ENCODE data around the gene REC8. TPM values are rescaled to one million over a fixed set of nuclear protein-coding genes. Genes with fewer than 3 reads are reported as not detected.

Gene REC8
- total RNA-seq, 1 donor from 2014 or later = 136 TPM

GRCh38 chr14:24179961-24180796, 8.3 kb downstream of the REC8 start:
- H3K36me3 Mint-ChIP-seq (ENCODE audit: unreplicated experiment) = no peaks in the 10 kb centered on the region
- peak overlapping the region; percentile 78 for H3K27ac Mint-ChIP-seq (ENCODE audit: unreplicated experiment)
- DNase-seq = no peak
- no peak for TF ChIP-seq CTCF (IDR thresholded peaks at IDR 0.05; ENCODE audit: partially characterized antibody, unreplicated experiment)
- H3K4me1 Mint-ChIP-seq (ENCODE audit: low read depth, unreplicated experiment) = peaks cover 8% of the 10 kb centered on the region
- peaks cover 6% of the 10 kb centered on the region for H3K27me3 Mint-ChIP-seq (ENCODE audit: unreplicated experiment)
- H3K9me3 Mint-ChIP-seq (ENCODE audit: unreplicated experiment) = peaks cover 7% of the 10 kb centered on the region
- H3K4me3 Mint-ChIP-seq (ENCODE audit: unreplicated experiment) = peak overlapping the region; percentile 30

GRCh38 chr14:24181371-24182077, 9.6 kb downstream of the REC8 start:
- Mint-ChIP-seq H3K27ac (ENCODE audit: unreplicated experiment) (no peak overlapping the region), H3K4me1 (ENCODE audit: low read depth, unreplicated experiment) (peaks cover 8% of the 10 kb centered on the region), H3K4me3 (ENCODE audit: unreplicated experiment) (no peak overlapping the region), H3K9me3 (ENCODE audit: unreplicated experiment) (peaks cover 7% of the 10 kb centered on the region), H3K36me3 (ENCODE audit: unreplicated experiment) (no peaks in the 10 kb centered on the region), H3K27me3 (ENCODE audit: unreplicated experiment) (peaks cover 6% of the 10 kb centered on the region)
- no peak for TF ChIP-seq CTCF (IDR thresholded peaks at IDR 0.05; ENCODE audit: partially characterized antibody, unreplicated experiment)
- DNase-seq = no peak

GRCh38 chr14:24182110-24182882, 10.4 kb downstream of the REC8 start:
- H3K4me3 Mint-ChIP-seq (ENCODE audit: unreplicated experiment) = no peak overlapping the region
- peaks cover 6% of the 10 kb centered on the region for H3K27me3 Mint-ChIP-seq (ENCODE audit: unreplicated experiment)
- no peak overlapping the region for H3K27ac Mint-ChIP-seq (ENCODE audit: unreplicated experiment)

GRCh38 chr14:24183014-24183481, 11.2 kb downstream of the REC8 start:
- H3K27ac Mint-ChIP-seq (ENCODE audit: unreplicated experiment) = no peak overlapping the region
- no peaks in the 10 kb centered on the region for H3K36me3 Mint-ChIP-seq (ENCODE audit: unreplicated experiment)
- no peak for DNase-seq
- H3K4me3 Mint-ChIP-seq (ENCODE audit: unreplicated experiment) = no peak overlapping the region
- H3K9me3 Mint-ChIP-seq (ENCODE audit: unreplicated experiment) = peaks cover 7% of the 10 kb centered on the region
- H3K4me1 Mint-ChIP-seq (ENCODE audit: low read depth, unreplicated experiment) = peaks cover 8% of the 10 kb centered on the region
- no peak for TF ChIP-seq CTCF (IDR thresholded peaks at IDR 0.05; ENCODE audit: partially characterized antibody, unreplicated experiment)
- H3K27me3 Mint-ChIP-seq (ENCODE audit: unreplicated experiment) = peaks cover 8% of the 10 kb centered on the region

More at GRCh38 chr14:24182110-24182882, 10.4 kb downstream of the REC8 start:
- no peak for TF ChIP-seq CTCF (IDR thresholded peaks at IDR 0.05; ENCODE audit: partially characterized antibody, unreplicated experiment)
- Mint-ChIP-seq H3K36me3 (ENCODE audit: unreplicated experiment) (no peaks in the 10 kb centered on the region), H3K4me1 (ENCODE audit: low read depth, unreplicated experiment) (peaks cover 8% of the 10 kb centered on the region), H3K9me3 (ENCODE audit: unreplicated experiment) (peaks cover 7% of the 10 kb centered on the region)
- no peak for DNase-seq
